Kasumi-1 (cell line): ENCODE data around the gene GLCE.
"Not testable (repeated sequence)": the region's sequence is repeated elsewhere in the genome, so short reads cannot be mapped to it uniquely, and the experiment has no call there.

Source experiments
- DNase-seq, 2 experiments: peaks; one replicate each; lab custom pipeline; 2025; lab: John Stamatoyannopoulos, UW

GLCE gene

GRCh38 chr15:69299451-69299886, 139.0 kb downstream of the GLCE start:
- no peak for DNase-seq

- DNase-seq = no peak
Measured at GRCh38 chr15:69299943-69300588, 139.6 kb downstream of the GLCE start.

DNA sequence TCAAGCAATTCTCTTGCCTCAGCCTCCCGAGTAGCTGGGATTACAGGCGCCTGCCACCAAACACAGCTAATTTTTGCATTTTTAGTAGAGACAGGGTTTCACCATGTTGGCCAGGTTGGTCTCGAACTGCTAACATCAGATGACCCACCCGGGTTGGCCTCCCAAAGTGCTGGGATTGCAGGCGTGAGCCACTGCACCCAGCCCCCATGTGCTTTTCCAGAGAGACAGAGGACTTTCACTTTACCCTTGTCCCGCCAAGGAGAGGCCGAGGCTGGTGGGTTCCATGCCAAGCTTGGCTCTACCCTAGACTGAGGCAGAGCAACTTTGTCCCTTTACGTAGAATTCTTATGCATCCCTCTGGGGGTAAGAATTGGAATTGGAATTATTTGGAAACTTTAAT, 140.7 kb downstream of the GLCE start:
- not testable (repeated sequence) for DNase-seq

DNA sequence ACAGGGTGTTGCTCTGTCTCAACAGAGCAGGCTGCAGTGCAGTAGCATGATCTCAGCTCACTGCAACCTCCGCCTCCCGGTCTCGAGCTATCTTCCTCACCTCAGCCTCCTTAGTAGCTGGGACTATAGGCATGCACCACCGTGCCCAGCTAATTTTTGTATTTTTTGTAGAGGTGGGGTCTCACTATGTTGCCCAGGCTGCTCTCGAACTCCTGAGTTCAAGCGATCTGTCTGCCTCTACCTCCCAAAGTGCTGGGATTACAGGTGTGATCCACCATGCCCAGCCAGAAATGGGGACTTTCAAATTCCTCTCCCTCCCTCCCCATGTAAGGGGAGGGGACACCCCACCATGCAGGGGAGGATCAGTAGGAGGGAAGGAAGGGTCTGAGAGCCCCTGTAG, 141.7 kb downstream of the GLCE start:
- DNase-seq = not testable (repeated sequence)

DNA sequence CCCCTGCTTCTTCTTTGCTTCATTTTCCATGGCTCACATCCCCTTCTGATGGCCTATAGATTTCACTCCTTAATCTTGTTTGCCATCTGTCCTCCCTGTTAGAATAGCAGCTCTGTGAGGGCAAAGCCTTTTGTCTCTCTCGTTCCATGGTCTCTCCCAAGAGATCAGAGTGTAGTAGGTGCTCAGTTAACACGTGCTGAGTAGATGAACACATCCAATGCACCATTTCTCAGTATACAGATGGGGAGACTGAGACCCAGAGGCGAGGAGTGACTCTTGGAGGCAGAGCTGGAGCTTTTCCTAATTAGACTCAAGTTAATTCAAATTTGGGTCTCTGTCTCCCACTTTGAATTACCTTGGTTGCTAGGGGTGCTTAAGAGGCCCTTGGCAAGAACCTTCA, 142.5 kb downstream of the GLCE start:
- no peak for DNase-seq

DNA sequence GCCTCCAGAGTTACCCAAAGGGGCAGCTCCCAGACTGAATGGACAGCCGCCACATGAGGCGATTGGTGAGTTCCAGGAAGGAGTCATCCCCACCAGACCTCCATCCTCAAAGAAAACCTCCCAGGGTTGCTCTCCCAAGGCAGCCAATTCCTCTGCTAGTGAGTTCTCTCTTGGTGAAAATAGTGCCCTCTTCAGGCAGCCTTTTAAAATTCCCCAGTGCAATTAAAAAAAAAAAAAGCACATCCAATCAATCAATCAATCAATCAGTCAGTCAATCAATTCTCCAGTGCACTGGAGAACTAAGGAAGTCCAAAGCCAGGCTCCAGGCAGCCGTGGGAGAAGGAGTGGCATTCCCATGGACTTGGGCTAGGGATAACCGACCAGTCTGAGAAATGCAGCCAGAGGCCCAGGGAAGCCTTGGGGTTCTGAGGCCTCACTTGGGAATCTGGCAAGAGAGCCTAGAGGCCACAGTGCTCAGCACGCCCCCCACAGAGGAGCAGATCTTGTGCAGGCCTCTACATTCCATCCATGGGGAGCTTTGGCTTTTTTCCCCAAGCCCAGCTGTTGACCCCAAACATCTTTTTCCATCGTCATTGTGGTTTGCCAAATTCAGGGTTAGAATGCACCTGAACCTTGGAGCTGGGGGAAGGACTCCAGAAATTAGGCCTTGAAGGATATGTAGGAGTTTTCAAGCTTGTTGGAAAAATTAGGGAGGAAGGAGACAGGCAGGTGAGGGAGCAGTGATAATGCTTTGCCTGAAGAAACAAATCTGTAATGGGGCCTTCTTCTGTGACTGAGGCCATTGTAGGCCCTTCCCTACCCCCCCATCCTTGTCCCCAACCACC, 143.1 kb downstream of the GLCE start:
- DNase-seq = no peak

- DNase-seq = no peak
Measured at GRCh38 chr15:69304182-69304545, 143.7 kb downstream of the GLCE start.

GRCh38 chr15:69305204-69305931, 144.9 kb downstream of the GLCE start:
- no peak for DNase-seq

DNA sequence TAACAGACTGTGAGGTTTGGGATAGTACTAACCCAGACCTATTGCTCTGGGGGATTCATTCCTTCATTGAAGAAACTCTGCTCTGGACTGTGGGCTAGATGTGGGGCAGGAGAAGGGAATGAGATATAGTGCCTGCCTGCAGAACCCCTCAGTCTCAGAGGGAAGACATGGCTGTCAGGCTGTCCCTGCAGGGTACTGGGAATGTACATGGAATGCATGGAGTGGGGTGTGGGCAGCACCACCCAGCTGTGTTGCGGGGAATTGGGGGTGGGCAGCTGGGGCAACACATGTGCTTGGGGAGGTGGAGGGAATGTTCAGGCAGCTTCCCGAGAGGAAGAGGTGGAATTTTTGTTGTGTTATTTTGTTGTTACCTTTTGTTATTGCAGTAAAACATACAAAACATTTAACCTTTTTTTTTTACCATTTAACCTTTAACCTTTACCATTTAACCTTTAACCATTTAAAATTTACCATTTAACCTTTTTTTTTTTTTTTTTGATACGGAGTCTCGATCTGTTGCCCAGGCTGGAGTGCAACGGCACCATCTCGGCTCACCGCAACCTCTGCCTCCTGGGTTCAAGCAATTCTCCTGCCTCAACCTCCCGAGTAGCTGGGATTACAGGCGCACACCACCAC, 145.6 kb downstream of the GLCE start:
- DNase-seq = no peak

GRCh38 chr15:69307939-69308338, 147.5 kb downstream of the GLCE start:
- DNase-seq = no peak

DNA sequence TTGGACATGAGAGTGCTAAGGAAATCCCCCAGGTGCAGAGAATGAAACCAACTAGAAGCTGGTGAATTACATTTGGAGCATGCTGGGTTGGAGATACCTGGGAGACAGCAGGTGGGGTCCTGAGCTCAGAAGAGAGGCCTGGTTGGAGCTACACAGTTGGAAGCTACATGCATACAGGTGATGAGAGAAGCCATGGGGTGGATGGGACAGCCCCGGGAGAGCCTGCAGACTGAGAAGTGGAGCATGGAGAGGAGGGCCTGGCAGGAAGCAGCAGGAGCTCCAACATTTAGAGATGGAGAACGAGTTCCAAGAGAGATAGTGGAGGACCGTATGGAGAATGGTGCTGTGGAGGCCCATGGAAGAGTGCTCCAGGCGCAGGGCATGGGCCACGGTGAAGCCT, 148.5 kb downstream of the GLCE start:
- DNase-seq = no peak

DNA sequence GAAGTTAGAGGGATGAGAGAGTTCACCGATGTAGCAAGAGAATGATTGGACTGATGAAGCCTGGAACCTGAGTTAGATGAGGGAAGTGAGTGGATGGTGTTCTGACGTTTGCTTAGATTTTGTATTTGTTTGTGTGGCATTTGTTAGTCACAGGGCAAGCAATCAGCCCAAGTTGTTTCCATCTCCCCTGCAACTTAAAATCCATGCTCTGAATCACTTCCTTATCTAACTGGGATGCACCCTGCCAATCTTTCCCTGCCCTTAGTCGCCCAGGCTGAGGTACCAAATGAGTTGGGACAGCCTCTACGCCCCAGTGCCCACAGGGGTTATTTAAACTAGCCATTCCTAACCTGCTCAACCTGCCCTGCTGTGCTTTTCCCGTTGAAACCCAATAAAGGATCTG, 150.9 kb downstream of the GLCE start:
- DNase-seq = no peak

GRCh38 chr15:69313432-69314000, 153.1 kb downstream of the GLCE start:
- DNase-seq = peak; percentile 27 to 43

- DNase-seq = no peak
Measured at GRCh38 chr15:69314131-69314530, 153.7 kb downstream of the GLCE start.

DNA sequence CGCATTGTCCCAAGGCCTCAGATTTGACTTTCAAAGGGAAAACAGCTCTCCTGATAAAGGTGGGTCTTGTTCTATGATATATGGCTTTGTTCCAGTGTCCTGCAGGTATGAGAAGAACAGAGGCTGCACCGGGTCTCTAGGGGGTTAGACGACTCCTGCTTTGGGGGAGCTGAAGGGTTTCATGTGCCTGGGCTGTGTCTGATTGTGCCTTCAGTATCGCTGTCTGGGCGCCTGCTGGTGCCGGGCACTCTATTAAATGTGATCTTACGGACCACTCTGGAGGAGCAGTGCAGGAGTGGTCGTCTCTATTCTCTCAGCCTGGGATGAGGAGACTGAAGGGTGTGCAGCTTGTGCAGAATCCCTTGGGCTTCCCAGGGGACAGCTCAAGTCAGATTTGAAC, 154.3 kb downstream of the GLCE start:
- DNase-seq = no peak

GRCh38 chr15:69315402-69316110, 155.1 kb downstream of the GLCE start:
- DNase-seq = no peak

DNA sequence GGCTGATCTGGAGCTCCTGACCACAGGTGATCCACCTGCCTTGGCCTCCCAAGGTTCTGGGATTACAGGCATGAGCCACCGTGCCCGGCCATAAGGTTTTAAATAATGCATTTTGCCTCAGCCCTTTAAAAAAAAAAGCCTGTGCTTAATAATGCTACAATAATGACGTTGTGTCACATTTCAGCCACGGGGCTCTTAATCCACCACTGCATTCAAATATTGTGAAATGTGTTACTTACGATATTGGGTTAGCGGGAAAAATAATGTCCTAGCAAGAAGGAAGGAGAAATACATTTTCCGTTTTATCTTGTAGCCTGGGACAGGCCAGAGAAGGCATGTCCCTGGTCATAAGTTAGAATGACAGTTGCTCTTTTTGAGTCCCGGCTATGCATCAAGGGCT, 155.9 kb downstream of the GLCE start:
- no peak for DNase-seq

DNA sequence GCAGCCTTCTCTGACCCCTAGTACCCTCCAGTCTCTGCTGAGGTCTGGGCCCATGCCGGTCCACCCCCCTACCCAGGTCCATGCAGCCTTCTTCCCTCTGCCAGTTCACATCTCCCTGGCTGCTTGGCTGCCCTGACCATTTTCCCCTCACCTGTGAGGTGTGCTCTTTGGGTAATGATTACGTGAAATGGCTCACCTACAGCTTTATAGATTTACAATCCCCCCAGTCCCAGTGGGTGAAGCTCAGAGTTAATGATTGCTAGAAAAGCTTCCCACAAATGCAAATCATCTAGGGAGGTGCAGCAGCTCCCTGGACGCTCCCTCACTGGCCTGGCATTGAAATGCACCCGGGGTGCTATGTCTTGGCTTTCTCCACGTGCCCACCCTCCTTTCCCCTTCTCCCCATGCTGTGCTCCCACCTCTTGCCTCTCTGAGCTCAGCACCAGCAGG, 157.0 kb downstream of the GLCE start:
- DNase-seq = no peak

DNA sequence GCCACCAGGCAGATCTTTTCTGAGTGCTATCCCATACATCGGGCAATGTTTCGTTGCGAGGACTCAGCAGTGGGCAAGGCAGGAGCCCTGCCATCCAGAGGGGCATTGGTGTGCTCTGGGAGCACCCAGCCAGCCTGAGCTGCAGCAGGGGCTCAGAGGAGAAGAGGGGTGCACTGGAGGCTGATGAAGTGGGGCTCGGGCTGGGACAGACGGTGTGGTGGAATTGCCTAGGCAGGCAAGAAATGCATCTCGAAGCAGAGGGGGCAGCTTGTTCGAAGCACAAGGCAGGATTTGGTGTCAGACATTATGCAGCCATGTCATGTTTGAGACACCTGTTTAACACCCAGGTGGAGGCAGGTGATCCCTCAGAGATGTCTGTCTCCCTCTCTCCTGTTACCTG, 157.6 kb downstream of the GLCE start:
- no peak for DNase-seq

DNA sequence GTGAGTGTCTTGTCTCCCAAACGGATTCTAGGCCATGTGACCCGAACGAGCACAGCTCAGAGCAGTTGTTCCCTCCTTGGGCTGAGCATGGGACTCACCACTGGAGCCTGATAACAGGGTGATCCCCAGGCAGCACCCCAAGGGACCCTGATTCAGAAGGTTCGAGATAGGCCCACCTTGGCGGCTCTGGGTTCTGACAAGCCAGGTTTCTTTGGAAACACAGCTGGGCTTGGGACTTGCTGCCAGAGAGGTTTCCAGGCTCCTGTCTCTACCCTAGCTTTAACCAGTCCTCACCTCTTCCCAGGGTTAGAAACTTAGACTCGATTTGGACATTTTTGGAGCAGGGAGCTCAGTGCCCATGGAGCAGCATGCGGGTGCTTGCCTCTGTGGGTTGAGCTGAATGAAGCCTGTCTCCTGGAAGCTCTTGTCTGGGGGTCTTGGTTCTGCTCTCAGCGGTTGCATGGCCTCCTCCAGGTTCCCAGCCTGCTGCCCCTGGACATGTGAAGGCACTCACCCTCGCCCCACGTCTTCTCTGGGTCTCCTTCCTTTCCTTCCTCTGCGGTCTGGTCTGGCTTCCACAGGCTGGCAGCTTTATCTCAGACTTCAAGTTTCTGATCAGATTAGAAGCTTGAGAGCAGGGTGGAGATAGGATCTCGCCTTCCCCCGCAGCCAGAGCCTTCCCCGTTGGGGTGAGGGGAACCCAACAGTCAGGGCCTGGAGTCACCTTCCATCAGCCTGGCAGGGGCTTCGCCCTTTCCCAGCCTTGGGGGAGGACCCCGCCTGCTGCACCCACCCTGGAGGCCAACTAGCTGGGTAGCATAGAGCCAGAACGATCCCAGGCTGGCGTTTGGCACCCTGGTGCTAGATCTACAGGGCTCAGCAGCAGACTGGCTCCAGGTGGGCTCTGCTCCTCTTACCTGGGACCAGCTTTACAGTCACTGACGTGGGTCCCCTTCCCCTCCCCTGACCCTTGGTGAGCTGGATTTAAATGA, 159.2 kb downstream of the GLCE start:
- no peak for DNase-seq
